Measurements from ENCODE around the gene C2CD4A. TPM values are rescaled to one million over a fixed set of nuclear protein-coding genes. Genes with fewer than 3 reads are reported as not detected.

C2CD4A gene
- total RNA-seq = not detected

GRCh38 chr15:62066663-62067447, at the start of gene C2CD4A:
Gene C2CD4A, plus strand, starts transcription at chr15:62066977. Its CDS starts 637 bp downstream, at chr15:62067614.

DNA sequence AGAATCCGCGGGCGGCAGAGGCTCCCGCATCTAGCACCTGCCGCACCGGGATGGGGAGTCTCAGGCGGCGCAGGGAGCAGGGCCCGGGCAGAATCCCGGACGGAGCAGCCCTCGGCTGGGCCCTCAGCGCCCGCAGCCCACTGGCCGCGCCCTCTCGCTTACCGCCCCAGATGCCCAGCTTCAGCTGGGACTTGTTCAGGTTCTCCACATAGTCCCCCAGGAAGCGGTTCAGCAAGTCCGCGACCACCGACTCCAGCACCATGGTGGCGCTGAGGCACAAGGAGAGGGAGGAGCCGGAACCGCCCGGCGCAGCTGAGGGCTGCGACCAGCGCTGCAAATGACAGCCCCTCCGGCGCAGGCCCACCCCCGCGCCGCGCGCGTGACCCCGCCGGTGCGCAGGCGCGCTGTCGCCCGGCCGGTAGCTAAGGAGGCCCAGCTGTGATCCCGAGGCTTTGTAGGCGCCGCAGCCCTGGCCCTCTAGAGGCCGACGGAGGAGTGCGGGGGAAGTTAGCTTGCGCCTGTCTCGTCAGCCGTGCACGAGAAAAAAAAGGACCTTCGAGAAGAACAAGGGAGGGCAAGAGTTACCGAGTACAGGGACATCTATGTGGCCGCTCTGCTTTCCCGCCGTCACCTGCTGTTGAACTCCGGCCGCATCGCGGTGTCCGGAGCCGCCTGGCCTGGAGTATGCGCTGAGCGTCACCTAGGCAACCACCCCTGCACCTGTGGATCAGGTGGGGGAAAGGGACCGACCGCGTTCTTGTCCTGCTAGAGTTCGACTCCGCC, 6.5 kb upstream of the C2CD4A start, which contains the start of gene VPS13C:
Gene VPS13C (minus strand): TSS at position 335 of the 783 bp plus-strand sequence. CDS start 73 bp downstream, at position 262.

Other genes with a start within 250 kb of the C2CD4A start
- 245 TPM for gene VPS13C, start 6.5 kb upstream of the C2CD4A start, total RNA-seq
- 1.6 TPM for gene C2CD4B, start 98.3 kb downstream of the C2CD4A start, total RNA-seq